DOHH2 (cell line): Measurements from ENCODE around the gene MCAT.

ENCODE experiments used
- H3F3A ChIP-seq: fragments of 200-600 bp; sonication (generic), shearing (Covaris generic); 2 replicates; pipeline ENCODE4 v1.6.0; 2016; ENCODE audit warnings: antibody characterized with exemption, mild to moderate bottlenecking; ENCODE audit not compliant: control insufficient read depth, insufficient read depth
- H3K27ac ChIP-seq: fragments of 200-600 bp; sonication (generic); 2 replicates; pipeline ENCODE4 v1.5.1; 2014; ENCODE audit warnings: low read depth, mild to moderate bottlenecking, low read length, moderate library complexity
- H3K27me3 ChIP-seq: fragments of 200-600 bp; sonication (generic); 2 replicates; pipeline ENCODE4 v1.6.1; 2014; ENCODE audit warnings: mild to moderate bottlenecking, low read length, mixed read lengths; ENCODE audit not compliant: control insufficient read depth
- H3K36me3 ChIP-seq: fragments of 200-600 bp; sonication (generic); 2 replicates; pipeline ENCODE4 v1.6.1; 2014; ENCODE audit warnings: mild to moderate bottlenecking, low read length, moderate library complexity, mixed read lengths; ENCODE audit not compliant: control insufficient read depth
- H3K4me1 ChIP-seq: fragments of 200-600 bp; sonication (generic); 2 replicates; pipeline ENCODE4 v1.6.1; 2014; ENCODE audit warnings: mild to moderate bottlenecking, low read length, mixed read lengths; ENCODE audit not compliant: control insufficient read depth
- H3K4me2 ChIP-seq: fragments of 200-600 bp; sonication (generic); 2 replicates; pipeline ENCODE4 v1.6.0; 2014; ENCODE audit warnings: mild to moderate bottlenecking, low read length, moderate library complexity
- H3K4me3 ChIP-seq: fragments of 200-600 bp; sonication (generic); 2 replicates; pipeline ENCODE4 v1.5.1; 2014; ENCODE audit warnings: mild to moderate bottlenecking, low read length, mixed read lengths
- H3K79me2 ChIP-seq: fragments of 200-600 bp; sonication (generic); 2 replicates; pipeline ENCODE4 v1.6.1; 2014; ENCODE audit warnings: mild to moderate bottlenecking, low read length, mixed read lengths; ENCODE audit not compliant: control insufficient read depth
- H3K9me2 ChIP-seq: fragments of 200-600 bp; sonication (generic); replicated peaks from 2 replicates; pipeline ENCODE4 v1.6.1; 2014; ENCODE audit warnings: mild to moderate bottlenecking, low read length, mixed read lengths; ENCODE audit not compliant: control insufficient read depth
- H3K9me3 ChIP-seq: fragments of 200-600 bp; sonication (generic); 2 replicates; pipeline ENCODE4 v1.6.1; 2014; ENCODE audit warnings: antibody characterized with exemption, low read length, mixed read lengths; ENCODE audit not compliant: control insufficient read depth, insufficient read depth
- H4K20me1 ChIP-seq: fragments of 200-600 bp; sonication (generic); 2 replicates; pipeline ENCODE4 v1.6.0; 2014; ENCODE audit warnings: low read depth, mild to moderate bottlenecking, antibody characterized with exemption, low read length, moderate library complexity; ENCODE audit not compliant: control insufficient read depth, insufficient read depth
- EZH2phosphoT487 ChIP-seq: fragments of 200-600 bp; sonication (generic); IDR thresholded peaks from 2 replicates; pipeline ENCODE4 v1.6.1; 2017; ENCODE audit warnings: borderline replicate concordance, mild to moderate bottlenecking, antibody characterized with exemption, low read length, moderate library complexity, mixed read lengths
- TF ChIP-seq, protein P1 (sequence below): fragments of 200-600 bp; sonication (generic); IDR thresholded peaks from one replicate; pipeline ENCODE4 v1.5.1; 2014; ENCODE audit warnings: antibody characterized with exemption, mild to moderate bottlenecking, low read depth, low read length; ENCODE audit not compliant: poor library complexity, severe bottlenecking

MCAT gene

DNA sequence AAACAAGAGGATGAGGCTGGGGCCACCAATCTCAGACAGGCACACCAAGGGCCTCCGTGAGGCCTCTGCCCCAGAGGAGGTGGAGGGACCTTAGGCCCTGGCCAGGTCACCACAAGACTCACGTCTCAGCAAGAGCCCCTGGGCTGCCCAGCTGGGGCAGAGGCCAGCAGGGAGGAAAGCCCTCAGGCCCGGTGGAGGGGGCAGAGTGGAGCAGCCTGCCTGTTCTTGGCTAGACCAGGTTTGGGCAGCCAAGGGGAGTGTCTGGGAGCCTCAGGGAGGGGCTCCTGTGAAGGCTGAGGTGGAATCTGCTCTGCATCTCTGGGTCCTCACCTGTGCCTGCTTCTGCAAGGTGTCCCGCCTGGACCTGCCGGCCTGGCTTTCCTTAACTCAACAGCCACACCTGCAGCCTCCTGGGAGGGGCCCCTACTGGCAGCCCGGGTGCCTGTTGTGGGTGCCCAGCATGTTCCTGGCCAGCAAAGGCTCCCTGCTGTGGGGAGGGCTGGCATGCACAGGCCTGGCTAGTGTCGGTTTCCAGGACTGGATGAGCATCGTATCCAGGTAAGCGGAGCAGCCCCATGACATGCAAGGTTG lies 31.8 kb upstream of the MCAT start:
- H3K27ac ChIP-seq, result no peak overlapping the region
- no peaks in the 10 kb centered on the region for H3F3A ChIP-seq
- no peak overlapping the region for H3K4me3 ChIP-seq
- H3K79me2 ChIP-seq, result no peaks in the 10 kb centered on the region
- no peaks in the 10 kb centered on the region for H3K27me3 ChIP-seq
- H4K20me1 ChIP-seq, result no peaks in the 10 kb centered on the region
- no peaks in the 10 kb centered on the region for H3K9me3 ChIP-seq
- H3K36me3 ChIP-seq, result peaks cover 70% of the 10 kb centered on the region
- no peak overlapping the region for H3K4me2 ChIP-seq
- TF ChIP-seq, protein P1, sequence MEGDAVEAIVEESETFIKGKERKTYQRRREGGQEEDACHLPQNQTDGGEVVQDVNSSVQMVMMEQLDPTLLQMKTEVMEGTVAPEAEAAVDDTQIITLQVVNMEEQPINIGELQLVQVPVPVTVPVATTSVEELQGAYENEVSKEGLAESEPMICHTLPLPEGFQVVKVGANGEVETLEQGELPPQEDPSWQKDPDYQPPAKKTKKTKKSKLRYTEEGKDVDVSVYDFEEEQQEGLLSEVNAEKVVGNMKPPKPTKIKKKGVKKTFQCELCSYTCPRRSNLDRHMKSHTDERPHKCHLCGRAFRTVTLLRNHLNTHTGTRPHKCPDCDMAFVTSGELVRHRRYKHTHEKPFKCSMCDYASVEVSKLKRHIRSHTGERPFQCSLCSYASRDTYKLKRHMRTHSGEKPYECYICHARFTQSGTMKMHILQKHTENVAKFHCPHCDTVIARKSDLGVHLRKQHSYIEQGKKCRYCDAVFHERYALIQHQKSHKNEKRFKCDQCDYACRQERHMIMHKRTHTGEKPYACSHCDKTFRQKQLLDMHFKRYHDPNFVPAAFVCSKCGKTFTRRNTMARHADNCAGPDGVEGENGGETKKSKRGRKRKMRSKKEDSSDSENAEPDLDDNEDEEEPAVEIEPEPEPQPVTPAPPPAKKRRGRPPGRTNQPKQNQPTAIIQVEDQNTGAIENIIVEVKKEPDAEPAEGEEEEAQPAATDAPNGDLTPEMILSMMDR, result no peak
- TF ChIP-seq EZH2phosphoT487, result no peak
- H3K4me1 ChIP-seq, result no peaks in the 10 kb centered on the region
- no peaks in the 10 kb centered on the region for H3K9me2 ChIP-seq

DNA sequence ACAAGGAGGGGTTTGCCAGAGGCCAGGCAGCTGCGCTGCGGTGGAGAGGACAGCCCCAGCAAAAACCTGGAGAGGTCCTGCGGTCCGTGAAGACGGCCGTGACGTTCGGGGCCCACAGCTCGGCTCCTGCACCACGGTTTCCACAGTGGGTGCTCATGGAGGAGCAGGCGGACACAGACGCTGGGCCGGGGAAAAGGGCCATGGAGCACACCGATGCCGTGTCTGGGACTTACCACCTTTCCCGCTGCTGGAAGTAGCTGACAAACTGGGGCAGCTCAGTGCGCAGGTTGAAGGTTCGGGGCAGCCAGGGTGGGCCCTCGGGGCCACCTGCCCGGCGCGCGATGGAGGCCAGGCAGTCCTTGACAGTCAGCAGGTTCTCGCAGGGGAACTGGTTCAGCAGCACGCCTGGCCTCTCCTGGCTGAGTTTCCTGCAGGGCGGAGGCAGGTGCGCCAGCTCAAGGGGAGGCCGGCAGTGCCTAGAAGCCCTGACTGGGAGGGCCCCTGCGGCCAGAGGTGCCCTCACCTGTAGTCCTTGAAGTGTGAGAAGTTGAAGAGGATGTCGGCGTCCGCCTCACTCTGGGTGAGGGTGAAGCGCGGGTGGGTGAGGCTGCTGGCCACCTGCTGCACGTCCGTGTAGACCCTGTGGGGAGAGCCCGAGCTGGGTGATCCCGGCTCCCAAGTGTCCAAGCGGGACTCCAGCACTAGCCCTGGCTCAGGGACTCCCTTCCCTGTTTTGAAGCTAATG lies 30.9 kb upstream of the MCAT start:
- H3K27me3 ChIP-seq, result no peaks in the 10 kb centered on the region
- no peaks in the 10 kb centered on the region for H4K20me1 ChIP-seq
- no peak overlapping the region for H3K27ac ChIP-seq
- H3K4me3 ChIP-seq, result no peak overlapping the region
- H3K79me2 ChIP-seq, result no peaks in the 10 kb centered on the region
- H3K4me1 ChIP-seq, result no peaks in the 10 kb centered on the region
- peaks cover 67% of the 10 kb centered on the region for H3K36me3 ChIP-seq
- no peaks in the 10 kb centered on the region for H3K9me2 ChIP-seq
- no peak overlapping the region for H3K4me2 ChIP-seq
- no peaks in the 10 kb centered on the region for H3F3A ChIP-seq
- TF ChIP-seq EZH2phosphoT487, result no peak
- TF ChIP-seq, protein P1, result no peak
- H3K9me3 ChIP-seq, result no peaks in the 10 kb centered on the region

DNA sequence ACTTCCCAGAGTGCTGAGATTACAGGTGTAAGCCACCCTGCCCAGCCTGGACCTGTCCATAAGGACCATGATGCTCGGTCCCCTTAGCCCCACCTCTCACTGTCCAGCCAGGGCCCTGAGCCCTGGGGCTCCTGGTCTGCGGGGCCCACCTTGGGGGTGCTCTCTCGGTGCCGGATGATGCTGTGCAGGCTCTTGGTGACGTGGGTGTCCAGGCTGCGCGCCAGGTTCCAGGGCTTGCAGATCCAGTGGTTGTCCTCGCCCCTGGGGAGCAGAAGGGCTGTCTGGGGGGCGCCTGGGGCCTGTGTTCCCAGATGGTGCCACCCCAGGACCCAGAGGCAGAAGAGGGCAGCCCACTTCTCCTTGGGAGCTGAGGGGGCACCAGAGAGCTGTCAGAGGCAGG lies 30.4 kb upstream of the MCAT start:
- Histone ChIP-seq H4K20me1 (no peaks in the 10 kb centered on the region), H3K9me3 (no peaks in the 10 kb centered on the region), H3K9me2 (no peaks in the 10 kb centered on the region), H3F3A (no peaks in the 10 kb centered on the region), H3K4me3 (no peak overlapping the region), H3K36me3 (peaks cover 64% of the 10 kb centered on the region), H3K4me2 (no peak overlapping the region), H3K79me2 (no peaks in the 10 kb centered on the region), H3K27ac (no peak overlapping the region), H3K4me1 (no peaks in the 10 kb centered on the region), H3K27me3 (no peaks in the 10 kb centered on the region)
- TF ChIP-seq, protein P1, result no peak
- no peak for TF ChIP-seq EZH2phosphoT487
